Activated CD8-positive, alpha-beta T cell treated with anti-CD3 and anti-CD28 coated beads for 36 hours (primary cell): Measurements from ENCODE around the gene POLR2H. TPM values are rescaled to one million over a fixed set of nuclear protein-coding genes. Genes with fewer than 3 reads are reported as not detected.

Source experiments
- ATAC-seq: fragments of 200-7000 bp; cut with Tn5 transposase; one replicate; pipeline ENCODE4 v1.10.0; 2021; ENCODE audit warnings: mild to moderate bottlenecking, moderate library complexity
- CTCF ChIA-PET: fragments of 350-600 bp; sonication (Branson Sonifier 250); formaldehyde crosslinking; loops from one replicate; lab custom pipeline; 2021; ENCODE audit warnings: antibody characterized with exemption; lab: Charles Lee
- POLR2A ChIA-PET: fragments of 350-600 bp; sonication (Branson Sonifier 250); formaldehyde crosslinking; loops from one replicate; lab custom pipeline; 2021; ENCODE audit warnings: antibody characterized with exemption; lab: Charles Lee
- DNase-seq: peaks from one replicate; pipeline ENCODE4 v3.0.0-alpha.2; 2020
- H3K27ac Mint-ChIP-seq: one replicate; pipeline ENCODE4 v1.8.0; 2021; ENCODE audit warnings: mild to moderate bottlenecking, mixed read lengths
- H3K27me3 Mint-ChIP-seq: one replicate; pipeline ENCODE4 v1.8.0; 2021; ENCODE audit warnings: mixed read lengths
- H3K36me3 Mint-ChIP-seq: one replicate; pipeline ENCODE4 v1.8.0; 2021; ENCODE audit warnings: low read depth, mixed read lengths
- H3K4me1 Mint-ChIP-seq: one replicate; pipeline ENCODE4 v1.8.0; 2021; ENCODE audit warnings: low read depth, mixed read lengths
- H3K4me3 Mint-ChIP-seq: one replicate; pipeline ENCODE4 v1.8.0; 2021; ENCODE audit warnings: mild to moderate bottlenecking, moderate library complexity, mixed read lengths
- H3K9me3 Mint-ChIP-seq: one replicate; pipeline ENCODE4 v1.8.0; 2021; ENCODE audit warnings: mixed read lengths
- intact Hi-C: fragments of 100-400 bp; cut with micrococcal nuclease; formaldehyde crosslinking; loops from one replicate; pipeline ENCODE4 v1.10.0; 2022
- total RNA-seq, 2 experiments: library from RNA; stranded (reverse); gene quantifications; one replicate each; pipeline ENCODE4 v1.2.3, GENCODE V29; 2021
- TF ChIP-seq, protein P1 (sequence below): fragments of 200-600 bp; IDR thresholded peaks from one replicate; pipeline ENCODE4 v1.8.0; 2022; ENCODE audit warnings: antibody characterized with exemption, mild to moderate bottlenecking

POLR2H gene
- total RNA-seq, 2 experiments from 2014 or later: 166 to 169 TPM

DNA sequence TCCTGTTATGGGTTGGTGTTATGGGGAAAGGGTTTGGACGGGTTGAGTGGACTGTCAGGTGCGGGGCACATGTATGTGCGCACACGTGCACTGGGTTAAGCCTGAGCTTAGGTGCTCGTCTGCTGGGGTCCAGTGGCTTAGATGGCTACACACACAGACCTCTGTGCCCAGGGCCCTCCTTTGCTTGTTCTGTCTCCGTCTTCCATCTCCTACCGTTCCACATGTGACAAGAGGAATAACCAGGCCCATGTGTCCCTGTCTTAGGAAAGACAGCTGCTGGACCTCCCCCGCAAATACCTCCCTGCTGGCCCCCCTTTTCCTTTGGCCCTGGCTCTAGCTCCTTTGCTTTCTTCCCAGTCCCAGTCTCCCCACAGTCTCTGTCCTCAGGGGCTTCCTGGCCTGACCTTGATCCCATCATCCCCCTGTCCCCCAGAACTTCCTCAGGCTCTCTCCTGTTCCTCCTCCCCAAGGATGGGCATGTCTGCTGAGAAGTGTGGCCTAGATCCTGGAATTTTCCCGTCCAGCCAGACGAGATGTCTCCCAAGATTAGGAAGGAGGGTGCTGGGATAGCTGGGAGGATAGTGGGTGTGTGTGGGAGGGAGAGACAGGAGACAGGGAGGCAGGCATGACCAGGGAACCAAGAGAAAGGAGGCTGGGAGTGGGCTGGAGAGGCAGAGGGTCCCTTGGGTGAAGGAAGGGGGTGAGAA, 17.3 kb downstream of the POLR2H start:
- Mint-ChIP-seq H3K9me3 (no peaks in the 10 kb centered on the region), H3K36me3 (no peaks in the 10 kb centered on the region), H3K27ac (no peak overlapping the region), H3K4me1 (peaks cover 3% of the 10 kb centered on the region), H3K4me3 (peak overlapping the region; percentile 33), H3K27me3 (peaks cover 45% of the 10 kb centered on the region)
- ATAC-seq (no peak), DNase-seq (no peak)
- ChIA-PET POLR2A (no interaction called here), CTCF (interaction anchor here (1.2 kb wide), 1 partner anchor 135 kb away, joined by 3 read pairs; no protein-coding TSS in a partner anchor)
- TF ChIP-seq, protein P1, sequence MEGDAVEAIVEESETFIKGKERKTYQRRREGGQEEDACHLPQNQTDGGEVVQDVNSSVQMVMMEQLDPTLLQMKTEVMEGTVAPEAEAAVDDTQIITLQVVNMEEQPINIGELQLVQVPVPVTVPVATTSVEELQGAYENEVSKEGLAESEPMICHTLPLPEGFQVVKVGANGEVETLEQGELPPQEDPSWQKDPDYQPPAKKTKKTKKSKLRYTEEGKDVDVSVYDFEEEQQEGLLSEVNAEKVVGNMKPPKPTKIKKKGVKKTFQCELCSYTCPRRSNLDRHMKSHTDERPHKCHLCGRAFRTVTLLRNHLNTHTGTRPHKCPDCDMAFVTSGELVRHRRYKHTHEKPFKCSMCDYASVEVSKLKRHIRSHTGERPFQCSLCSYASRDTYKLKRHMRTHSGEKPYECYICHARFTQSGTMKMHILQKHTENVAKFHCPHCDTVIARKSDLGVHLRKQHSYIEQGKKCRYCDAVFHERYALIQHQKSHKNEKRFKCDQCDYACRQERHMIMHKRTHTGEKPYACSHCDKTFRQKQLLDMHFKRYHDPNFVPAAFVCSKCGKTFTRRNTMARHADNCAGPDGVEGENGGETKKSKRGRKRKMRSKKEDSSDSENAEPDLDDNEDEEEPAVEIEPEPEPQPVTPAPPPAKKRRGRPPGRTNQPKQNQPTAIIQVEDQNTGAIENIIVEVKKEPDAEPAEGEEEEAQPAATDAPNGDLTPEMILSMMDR: no peak
- intact Hi-C loops: no loop called here

DNA sequence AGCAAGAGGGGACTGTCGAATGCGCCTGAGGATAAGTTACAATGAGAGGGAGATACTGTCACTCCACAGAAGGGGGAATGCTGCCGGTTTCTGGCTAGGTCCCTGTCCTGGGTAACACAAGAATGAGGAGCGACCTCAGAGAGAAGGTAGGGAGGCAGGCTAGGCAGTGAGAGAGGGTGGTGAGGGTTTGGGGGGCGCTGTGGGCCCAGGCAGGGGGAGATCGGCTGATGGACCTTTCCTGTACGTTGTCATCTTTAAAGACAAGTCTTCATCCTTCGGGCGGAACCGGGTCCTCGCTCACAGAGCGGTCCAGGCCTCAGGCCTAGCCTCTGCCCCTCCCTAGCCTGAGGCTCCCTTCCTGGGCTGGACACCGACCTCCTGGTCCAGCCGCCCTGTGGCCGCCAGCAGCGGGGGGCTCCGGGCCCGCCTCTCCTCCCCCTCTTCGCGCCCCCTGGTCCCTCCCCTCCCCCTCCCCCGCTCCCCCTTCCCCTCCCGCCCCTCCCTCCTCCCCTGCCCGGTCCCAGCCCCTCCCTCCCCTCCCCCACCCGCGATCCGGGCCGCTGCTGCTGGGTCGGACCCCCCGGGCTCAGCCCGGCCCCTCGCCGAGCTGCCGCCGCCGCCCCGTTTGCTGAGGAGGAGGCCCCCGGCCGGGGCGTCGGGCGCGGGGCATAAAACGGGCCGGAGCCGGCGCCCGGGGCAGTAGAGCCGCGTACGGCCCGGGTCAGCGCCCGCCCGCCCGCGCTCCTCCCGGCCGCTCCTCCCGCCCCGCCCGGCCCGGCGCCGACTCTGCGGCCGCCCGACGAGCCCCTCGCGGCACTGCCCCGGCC, 18.1 kb downstream of the POLR2H start, which contains the start of gene CHRD:
Gene CHRD, plus strand, starts transcription at position 697 of the 827 bp plus-strand sequence. CDS start 265 bp downstream, outside the sequence.
- Mint-ChIP-seq H3K4me3 (peak within 1 kb of the TSS; percentile 35), H3K27ac (no peak within 1 kb of the TSS), H3K27me3 (peaks cover 50% of the 10 kb centered on the region), H3K4me1 (peaks cover 3% of the 10 kb centered on the region), H3K9me3 (no peaks in the 10 kb centered on the region), H3K36me3 (no peaks in the 10 kb centered on the region)
- CTCF ChIA-PET: interaction anchor here (1.2 to 1.5 kb wide), 2 partner anchors 134 to 135 kb away, joined by 3 read pairs; no protein-coding TSS in a partner anchor
- POLR2A ChIA-PET: interaction anchor here (1.5 to 2.0 kb wide), 2 partner anchors 12 to 20 kb away, joined by 4 to 5 read pairs; no protein-coding TSS in a partner anchor
- intact Hi-C loops: no loop called here
- ATAC-seq (no peak), DNase-seq (no peak)
- TF ChIP-seq, protein P1: no peak

DNA sequence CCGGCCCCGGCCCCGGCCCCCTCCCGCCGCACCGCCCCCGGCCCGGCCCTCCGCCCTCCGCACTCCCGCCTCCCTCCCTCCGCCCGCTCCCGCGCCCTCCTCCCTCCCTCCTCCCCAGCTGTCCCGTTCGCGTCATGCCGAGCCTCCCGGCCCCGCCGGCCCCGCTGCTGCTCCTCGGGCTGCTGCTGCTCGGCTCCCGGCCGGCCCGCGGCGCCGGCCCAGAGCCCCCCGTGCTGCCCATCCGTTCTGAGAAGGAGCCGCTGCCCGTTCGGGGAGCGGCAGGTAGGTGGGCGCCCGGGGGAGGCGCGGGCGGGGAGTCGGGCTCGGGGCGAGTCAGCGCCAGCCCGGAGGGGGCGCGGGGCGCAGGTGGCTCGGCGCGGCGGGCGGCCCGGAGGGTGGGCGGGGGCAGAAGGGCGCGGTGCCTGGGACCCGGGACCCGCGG, 18.7 kb downstream of the POLR2H start:
- CTCF ChIA-PET: interaction anchor here (1.5 to 2.3 kb wide), 2 partner anchors 8 to 134 kb away, joined by 3 to 12 read pairs; no protein-coding TSS in a partner anchor
- POLR2A ChIA-PET: interaction anchor here (1.5 to 2.0 kb wide), 2 partner anchors 12 to 21 kb away, joined by 4 to 5 read pairs; no protein-coding TSS in a partner anchor
- H3K36me3 Mint-ChIP-seq: no peaks in the 10 kb centered on the region
- no peak overlapping the region for H3K27ac Mint-ChIP-seq
- intact Hi-C loops: no loop called here
- peak; percentile 23 for DNase-seq
- TF ChIP-seq, protein P1: no peak
- H3K9me3 Mint-ChIP-seq: no peaks in the 10 kb centered on the region
- peak; percentile 37 for ATAC-seq
- no peak overlapping the region for H3K4me3 Mint-ChIP-seq
- peaks cover 50% of the 10 kb centered on the region for H3K27me3 Mint-ChIP-seq
- peaks cover 3% of the 10 kb centered on the region for H3K4me1 Mint-ChIP-seq

DNA sequence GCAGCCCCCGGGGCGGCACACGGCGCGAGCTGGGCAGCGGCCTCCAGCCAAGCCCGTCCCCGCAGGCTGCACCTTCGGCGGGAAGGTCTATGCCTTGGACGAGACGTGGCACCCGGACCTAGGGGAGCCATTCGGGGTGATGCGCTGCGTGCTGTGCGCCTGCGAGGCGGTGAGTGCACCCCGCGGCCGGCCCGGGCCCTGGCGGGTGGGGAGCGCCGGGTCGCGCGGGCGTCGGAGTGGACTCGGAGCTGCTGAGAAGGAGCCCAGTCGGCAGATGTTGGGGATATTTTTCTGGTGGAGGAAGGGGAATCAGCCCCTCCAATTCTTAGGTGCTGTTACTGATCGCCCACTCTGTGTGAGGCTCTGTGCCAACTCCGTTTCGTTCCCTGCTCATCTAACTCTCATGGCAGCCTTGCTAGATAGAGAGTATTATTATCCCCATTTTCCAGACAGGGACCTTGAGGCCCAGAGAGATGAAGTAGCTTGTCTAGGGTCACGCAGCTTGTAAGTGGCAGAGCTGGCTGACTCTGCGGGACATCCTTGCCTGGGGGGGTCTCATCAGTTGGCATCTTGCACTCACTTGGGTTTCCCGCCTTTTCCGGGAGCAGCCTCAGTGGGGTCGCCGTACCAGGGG, 19.2 kb downstream of the POLR2H start:
- Mint-ChIP-seq H3K27me3 (peaks cover 52% of the 10 kb centered on the region), H3K4me3 (peak overlapping the region; percentile 35), H3K4me1 (peaks cover 3% of the 10 kb centered on the region), H3K27ac (no peak overlapping the region), H3K36me3 (no peaks in the 10 kb centered on the region), H3K9me3 (no peaks in the 10 kb centered on the region)
- POLR2A ChIA-PET: interaction anchor here (1.5 to 2.0 kb wide), 2 partner anchors 13 to 22 kb away, joined by 4 to 5 read pairs; no protein-coding TSS in a partner anchor
- CTCF ChIA-PET: interaction anchor here (1.5 to 2.3 kb wide), 2 partner anchors 9 to 133 kb away, joined by 3 to 12 read pairs; no protein-coding TSS in a partner anchor
- TF ChIP-seq, protein P1: no peak
- ATAC-seq (peak; percentile 43), DNase-seq (no peak)
- intact Hi-C loops: no loop called here
